GM18867 (cell line): ENCODE measurements around the gene WDR43.

Experiments used
- ATAC-seq: cut with Tn5 transposase; IDR thresholded peaks from one replicate; pipeline ENCODE4 v1.9.1; 2021; ENCODE audit warnings: mild to moderate bottlenecking, moderate library complexity; ENCODE audit not compliant: unreplicated experiment

The WDR43 gene, protein sequence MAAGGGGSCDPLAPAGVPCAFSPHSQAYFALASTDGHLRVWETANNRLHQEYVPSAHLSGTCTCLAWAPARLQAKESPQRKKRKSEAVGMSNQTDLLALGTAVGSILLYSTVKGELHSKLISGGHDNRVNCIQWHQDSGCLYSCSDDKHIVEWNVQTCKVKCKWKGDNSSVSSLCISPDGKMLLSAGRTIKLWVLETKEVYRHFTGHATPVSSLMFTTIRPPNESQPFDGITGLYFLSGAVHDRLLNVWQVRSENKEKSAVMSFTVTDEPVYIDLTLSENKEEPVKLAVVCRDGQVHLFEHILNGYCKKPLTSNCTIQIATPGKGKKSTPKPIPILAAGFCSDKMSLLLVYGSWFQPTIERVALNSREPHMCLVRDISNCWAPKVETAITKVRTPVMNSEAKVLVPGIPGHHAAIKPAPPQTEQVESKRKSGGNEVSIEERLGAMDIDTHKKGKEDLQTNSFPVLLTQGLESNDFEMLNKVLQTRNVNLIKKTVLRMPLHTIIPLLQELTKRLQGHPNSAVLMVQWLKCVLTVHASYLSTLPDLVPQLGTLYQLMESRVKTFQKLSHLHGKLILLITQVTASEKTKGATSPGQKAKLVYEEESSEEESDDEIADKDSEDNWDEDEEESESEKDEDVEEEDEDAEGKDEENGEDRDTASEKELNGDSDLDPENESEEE

GRCh38 chr2:28894470-28895188 is at the start of gene WDR43:
TSS of gene WDR43 (plus strand) at chr2:28894667. CDS start at chr2:28894699, 32 bp downstream.
- ATAC-seq, result peak; percentile 84

GRCh38 chr2:28855193-28855592 is 39.3 kb upstream of the WDR43 start:
- ATAC-seq, result no peak

GRCh38 chr2:28855977-28856376 is 38.5 kb upstream of the WDR43 start:
- ATAC-seq, result no peak

- no peak for ATAC-seq
These were observed 25.9 kb upstream of the WDR43 start for GRCh38 chr2:28868611-28869010.

GRCh38 chr2:28869494-28870145 is 24.8 kb upstream of the WDR43 start:
- ATAC-seq, result peak; percentile 18

DNA sequence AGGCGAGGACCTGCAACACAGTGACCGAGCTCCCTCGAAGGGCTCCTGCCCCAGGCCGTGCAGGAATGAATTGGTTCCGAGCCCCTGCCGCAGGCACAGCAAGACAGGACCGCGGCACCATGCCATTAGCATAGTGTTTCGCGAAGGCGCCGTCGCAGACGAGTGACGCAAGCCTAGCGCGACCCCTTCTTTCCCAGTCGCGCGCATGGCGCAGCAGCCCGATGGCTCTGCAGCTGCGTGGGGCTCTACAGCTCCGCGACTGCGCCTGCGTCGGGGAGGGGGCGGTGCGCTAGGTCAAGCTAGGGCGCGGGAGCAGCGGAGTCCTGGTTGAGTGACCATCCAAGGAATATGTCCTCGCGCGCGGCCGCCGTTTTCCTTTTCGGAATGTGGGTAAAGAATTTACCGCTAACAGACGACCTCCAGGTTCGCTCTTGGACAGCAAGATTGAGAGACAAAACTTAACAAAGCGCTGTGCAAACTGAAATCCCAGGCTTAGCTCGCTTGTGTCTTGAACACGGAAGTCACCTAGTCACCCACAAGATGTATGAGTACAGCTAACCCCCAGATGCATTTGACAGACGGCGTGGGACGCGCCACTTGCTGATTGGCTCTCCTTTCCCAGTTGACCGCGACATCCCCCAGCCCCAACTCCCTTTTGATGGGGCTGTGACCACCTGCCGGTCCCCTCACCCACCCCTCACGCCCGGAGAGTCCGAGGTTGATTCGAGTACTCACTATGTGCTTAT is 24.1 kb upstream of the WDR43 start, which contains the start of gene TRMT61B:
TRMT61B (minus strand) TSS at position 164 of the 746 bp plus-strand sequence; CDS start at position 132, 32 bp downstream.
- peak; percentile 95 for ATAC-seq

- ATAC-seq, result no peak
These were observed 22.8 kb upstream of the WDR43 start for GRCh38 chr2:28871620-28872019.

GRCh38 chr2:28880193-28880592 is 14.3 kb upstream of the WDR43 start:
- ATAC-seq, result no peak

DNA sequence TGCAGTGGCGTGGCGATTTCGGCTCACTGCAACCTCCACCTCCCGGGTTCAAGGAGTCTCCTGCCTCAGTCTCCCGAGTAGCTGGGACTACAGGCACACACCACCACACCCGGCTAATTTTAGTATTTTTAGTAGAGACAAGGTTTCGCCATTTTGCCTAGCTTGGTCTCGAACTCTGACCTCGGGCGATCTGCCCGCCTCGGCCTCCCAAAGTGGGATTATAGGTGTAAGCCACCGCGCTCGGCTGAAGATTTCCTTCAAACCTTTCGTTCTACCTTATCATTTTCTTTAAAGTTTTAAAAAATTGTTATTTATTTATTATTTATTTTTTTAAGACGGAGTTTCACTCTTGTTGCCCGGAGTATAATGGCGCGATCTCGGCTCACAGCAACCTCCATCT is 979 bp upstream of the WDR43 start:
- ATAC-seq, result no peak

DNA sequence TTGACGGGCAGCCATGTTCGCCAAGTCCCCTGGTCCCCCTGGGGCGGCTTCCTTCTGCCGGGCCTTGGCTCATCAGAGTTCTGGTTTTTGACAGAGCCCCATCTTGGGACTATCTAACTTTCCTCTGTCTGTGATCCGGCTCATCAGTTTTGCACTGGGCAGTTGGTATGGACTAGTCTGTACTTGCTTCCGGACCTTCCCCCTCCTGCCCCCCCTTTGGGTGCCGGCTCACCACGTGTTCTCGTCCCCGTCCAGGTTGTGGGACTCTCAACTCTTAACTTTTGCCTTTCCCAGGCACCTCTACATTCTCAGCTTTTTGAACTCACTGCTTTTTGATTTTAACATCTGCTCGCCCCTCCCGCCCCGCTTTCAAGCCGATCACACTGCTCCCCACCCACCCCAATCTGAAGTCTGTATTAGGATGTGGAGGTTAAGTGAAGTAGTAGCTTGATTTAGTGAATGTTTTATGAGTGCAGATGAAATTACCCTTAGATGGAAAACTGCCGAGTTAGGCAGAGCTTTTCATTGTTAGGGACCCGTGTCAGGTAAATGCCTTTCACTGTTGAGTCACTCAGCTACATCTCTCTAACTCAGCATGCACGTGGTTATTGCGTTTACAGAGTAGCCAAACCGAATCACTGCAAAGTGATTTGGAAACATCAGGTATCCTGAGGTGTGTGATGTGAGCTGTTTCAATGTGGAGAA is 874 bp downstream of the WDR43 start:
- peak; percentile 16 for ATAC-seq

DNA sequence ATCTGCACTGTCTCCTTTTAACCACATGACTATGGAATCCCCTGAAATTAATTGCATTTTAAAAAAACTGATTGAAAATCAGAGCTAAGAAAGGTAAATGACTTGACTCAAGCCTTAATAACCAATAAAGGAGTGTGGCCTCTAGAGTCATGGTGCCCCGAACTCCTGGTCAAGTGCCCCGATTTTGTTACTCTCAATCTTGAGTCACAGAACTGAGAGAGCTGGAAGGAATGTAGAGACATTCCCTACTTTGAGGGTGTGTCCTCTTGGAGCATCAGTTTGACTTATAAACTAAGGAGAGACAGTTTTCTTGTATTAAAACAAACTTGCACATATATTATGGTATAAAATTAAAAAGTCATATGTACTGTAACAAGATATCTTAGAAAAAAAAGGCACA is 2.4 kb downstream of the WDR43 start:
- ATAC-seq, result no peak

DNA sequence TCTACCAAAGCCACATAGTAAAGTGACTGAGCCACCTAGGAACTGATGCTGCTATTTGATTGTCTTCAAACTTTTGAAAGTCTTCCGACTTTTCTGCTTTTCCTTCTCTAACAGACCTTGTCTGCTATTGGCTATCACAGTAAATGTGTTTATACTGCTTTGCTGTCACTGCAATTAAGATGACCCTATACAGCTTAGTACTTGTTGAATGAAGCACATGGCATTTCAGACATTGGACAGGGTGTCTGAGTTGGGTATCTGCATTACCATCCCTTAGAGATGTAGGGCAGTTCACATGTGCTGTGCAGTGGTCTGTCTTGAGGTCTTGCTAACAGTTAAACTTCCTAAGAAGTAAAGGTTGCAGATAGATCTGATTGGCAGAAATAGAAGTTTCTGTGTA is 3.6 kb downstream of the WDR43 start:
- no peak for ATAC-seq

DNA sequence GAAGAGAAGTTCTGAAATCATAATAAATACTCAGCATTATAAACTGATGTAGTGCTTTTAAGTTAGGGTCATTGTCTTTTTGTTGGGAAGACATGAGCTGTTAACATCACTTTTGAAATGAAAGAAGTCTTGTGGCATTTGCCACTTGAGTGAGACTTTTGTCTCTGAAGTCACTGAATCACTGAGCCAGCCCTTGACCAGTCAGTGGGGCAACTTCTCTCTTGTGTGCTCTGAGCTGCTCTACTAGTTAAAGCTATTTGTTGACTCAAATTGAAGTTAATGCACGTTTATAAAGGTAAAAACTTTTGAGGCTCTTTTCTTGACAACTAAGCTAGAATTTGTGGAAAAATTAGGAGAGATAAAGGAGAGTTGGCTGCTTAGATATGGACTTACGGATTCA is 6.7 kb downstream of the WDR43 start:
- no peak for ATAC-seq

GRCh38 chr2:28901841-28902240 is 7.4 kb downstream of the WDR43 start:
- no peak for ATAC-seq

DNA sequence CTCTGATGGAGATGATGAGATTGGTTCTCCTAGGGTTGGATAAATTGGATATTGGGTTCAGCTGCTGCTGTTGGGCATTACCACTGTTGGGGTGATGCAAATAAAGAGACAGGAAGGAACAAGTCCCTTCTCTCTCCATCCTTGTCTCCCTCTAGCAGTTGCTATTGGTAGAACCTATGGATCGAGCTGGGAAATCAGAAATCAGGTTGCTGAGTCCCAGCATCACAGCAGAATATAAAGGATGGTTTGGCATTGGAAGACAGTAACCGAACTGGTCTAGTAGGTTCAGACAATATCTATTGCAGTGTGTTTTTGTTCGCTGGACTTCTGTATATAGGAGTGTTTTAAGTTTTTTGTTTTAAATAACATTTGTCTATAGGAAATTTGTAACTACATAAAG is 8.1 kb downstream of the WDR43 start:
- ATAC-seq, result no peak

DNA sequence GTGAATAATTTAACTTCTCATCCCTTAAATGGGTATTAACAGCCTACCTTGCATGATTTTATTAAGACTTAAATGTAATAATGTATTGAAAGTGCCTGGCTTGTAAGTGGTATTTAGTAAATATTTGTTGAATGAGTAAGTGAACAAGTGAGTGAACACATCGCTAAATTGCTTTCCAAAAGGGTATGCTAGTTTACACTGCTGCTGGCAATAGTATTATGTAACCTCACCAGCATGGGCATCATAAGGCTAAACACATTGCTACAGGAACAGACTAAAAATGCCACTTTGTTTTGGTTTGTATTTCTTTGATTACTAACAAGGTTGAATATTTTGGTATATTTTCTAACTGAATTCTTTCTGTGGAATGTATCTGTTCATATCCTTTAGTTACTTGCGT is 9.8 kb downstream of the WDR43 start:
- no peak for ATAC-seq

- ATAC-seq, result no peak
These were observed 10.5 kb downstream of the WDR43 start for GRCh38 chr2:28904802-28905457.

GRCh38 chr2:28905533-28905932 is 11.1 kb downstream of the WDR43 start:
- ATAC-seq, result no peak

GRCh38 chr2:28906376-28906775 is 11.9 kb downstream of the WDR43 start:
- ATAC-seq, result no peak
